ENCODE data around the gene SCN4B. TPM values are rescaled to one million over a fixed set of nuclear protein-coding genes. Genes with fewer than 3 reads are reported as not detected.

The SCN4B gene
- total RNA-seq, 4 donors from 2014 or later, result 0.35 to 8.3 (median 1.4) TPM

GRCh38 chr11:118157186-118157895 is 4.7 kb upstream of the SCN4B start:
- no peak overlapping the region for H3K4me3 ChIP-seq
- H3K27ac ChIP-seq, result no peak overlapping the region
- H3K36me3 ChIP-seq, result no peaks in the 10 kb centered on the region
- no peak for DNase-seq
- peaks cover 0 to 20% (median 0%) of the 10 kb centered on the region in 4 donors for H3K4me1 ChIP-seq
- H3K27me3 ChIP-seq, result peaks cover 0 to 29% of the 10 kb centered on the region in 2 donors
- H3K9me3 ChIP-seq, result no peaks in the 10 kb centered on the region
- TF ChIP-seq, protein P1, sequence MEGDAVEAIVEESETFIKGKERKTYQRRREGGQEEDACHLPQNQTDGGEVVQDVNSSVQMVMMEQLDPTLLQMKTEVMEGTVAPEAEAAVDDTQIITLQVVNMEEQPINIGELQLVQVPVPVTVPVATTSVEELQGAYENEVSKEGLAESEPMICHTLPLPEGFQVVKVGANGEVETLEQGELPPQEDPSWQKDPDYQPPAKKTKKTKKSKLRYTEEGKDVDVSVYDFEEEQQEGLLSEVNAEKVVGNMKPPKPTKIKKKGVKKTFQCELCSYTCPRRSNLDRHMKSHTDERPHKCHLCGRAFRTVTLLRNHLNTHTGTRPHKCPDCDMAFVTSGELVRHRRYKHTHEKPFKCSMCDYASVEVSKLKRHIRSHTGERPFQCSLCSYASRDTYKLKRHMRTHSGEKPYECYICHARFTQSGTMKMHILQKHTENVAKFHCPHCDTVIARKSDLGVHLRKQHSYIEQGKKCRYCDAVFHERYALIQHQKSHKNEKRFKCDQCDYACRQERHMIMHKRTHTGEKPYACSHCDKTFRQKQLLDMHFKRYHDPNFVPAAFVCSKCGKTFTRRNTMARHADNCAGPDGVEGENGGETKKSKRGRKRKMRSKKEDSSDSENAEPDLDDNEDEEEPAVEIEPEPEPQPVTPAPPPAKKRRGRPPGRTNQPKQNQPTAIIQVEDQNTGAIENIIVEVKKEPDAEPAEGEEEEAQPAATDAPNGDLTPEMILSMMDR (IDR thresholded peaks at IDR 0.05), result no peak
- no peak for TF ChIP-seq POLR2A (IDR thresholded peaks at IDR 0.05)

- H3K27ac ChIP-seq, result no peak overlapping the region
- TF ChIP-seq, protein P1 (IDR thresholded peaks at IDR 0.05), result no peak
- no peak for TF ChIP-seq POLR2A (IDR thresholded peaks at IDR 0.05)
- DNase-seq, result no peak
- peaks cover 0 to 31% of the 10 kb centered on the region in 2 donors for H3K27me3 ChIP-seq
- H3K9me3 ChIP-seq, result no peaks in the 10 kb centered on the region
- H3K4me1 ChIP-seq, result peaks cover 0 to 24% (median 0%) of the 10 kb centered on the region in 4 donors
- no peaks in the 10 kb centered on the region for H3K36me3 ChIP-seq
- no peak overlapping the region for H3K4me3 ChIP-seq
These were observed 4.0 kb upstream of the SCN4B start for GRCh38 chr11:118156531-118157185.

- Histone ChIP-seq H3K27me3 (peaks cover 0 to 31% of the 10 kb centered on the region in 2 donors), H3K36me3 (no peaks in the 10 kb centered on the region), H3K4me1 (peaks cover 0 to 24% (median 0%) of the 10 kb centered on the region in 4 donors), H3K27ac (no peak overlapping the region), H3K4me3 (no peak overlapping the region), H3K9me3 (no peaks in the 10 kb centered on the region)
- TF ChIP-seq POLR2A (IDR thresholded peaks at IDR 0.05), result no peak
- TF ChIP-seq, protein P1 (IDR thresholded peaks at IDR 0.05), result no peak
- no peak for DNase-seq
These were observed 3.3 kb upstream of the SCN4B start for GRCh38 chr11:118155776-118156530.

DNA sequence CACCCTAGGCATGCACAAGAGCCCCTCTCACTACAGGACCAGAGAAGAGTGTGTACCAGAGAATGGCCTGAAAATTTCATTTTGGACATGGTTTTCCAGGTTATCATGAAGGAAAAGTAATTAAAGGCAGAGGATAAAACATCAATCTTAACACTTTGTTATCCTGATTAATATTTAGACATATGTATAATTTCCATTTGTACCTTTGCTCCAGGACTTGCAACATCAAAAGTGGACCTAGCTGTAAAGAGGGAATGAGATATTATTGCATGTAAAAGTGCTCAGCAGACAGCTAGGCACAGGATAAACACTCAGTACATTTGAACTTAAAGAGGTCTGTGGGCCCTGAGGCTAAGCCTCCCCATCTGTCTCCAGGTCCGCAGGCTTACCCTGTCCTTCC is 2.0 kb upstream of the SCN4B start:
- Histone ChIP-seq H3K4me1 (peaks cover 0 to 24% (median 0%) of the 10 kb centered on the region in 4 donors), H3K4me3 (no peak overlapping the region), H3K27ac (no peak overlapping the region), H3K9me3 (no peaks in the 10 kb centered on the region), H3K36me3 (no peaks in the 10 kb centered on the region), H3K27me3 (peaks cover 0 to 31% of the 10 kb centered on the region in 2 donors)
- TF ChIP-seq, protein P1 (IDR thresholded peaks at IDR 0.05), result no peak
- no peak for TF ChIP-seq POLR2A (IDR thresholded peaks at IDR 0.05)
- no peak for DNase-seq

- H3K27ac ChIP-seq, result no peak overlapping the region
- H3K9me3 ChIP-seq, result no peaks in the 10 kb centered on the region
- no peak for DNase-seq
- H3K4me3 ChIP-seq, result no peak overlapping the region
- H3K36me3 ChIP-seq, result no peaks in the 10 kb centered on the region
- H3K27me3 ChIP-seq, result peaks cover 0 to 31% of the 10 kb centered on the region in 2 donors
- TF ChIP-seq, protein P1 (IDR thresholded peaks at IDR 0.05), result no peak
- peaks cover 0 to 24% (median 0%) of the 10 kb centered on the region in 4 donors for H3K4me1 ChIP-seq
These were observed 1.4 kb upstream of the SCN4B start for GRCh38 chr11:118153976-118154375.

Measured in Peyer's patch (tissue), 4 donors.